HepG2 (cell line): ENCODE measurements around the gene FAF1. TPM values are rescaled to one million over a fixed set of nuclear protein-coding genes. Genes with fewer than 3 reads are reported as not detected.

Experiments
- AHDC1 ChIP-seq: sonication (generic); formaldehyde crosslinking; IDR thresholded peaks from 2 replicates; pipeline ENCODE4 v1.5.1; 2020; ENCODE audit warnings: mild to moderate bottlenecking, missing genetic modification reagents, borderline replicate concordance
- HOXA5 ChIP-seq: sonication (generic); formaldehyde crosslinking; IDR thresholded peaks from 2 replicates; pipeline ENCODE4 v1.4.0; 2020; ENCODE audit warnings: missing genetic modification reagents
- KLF12 ChIP-seq: sonication (generic); formaldehyde crosslinking; IDR thresholded peaks from 2 replicates; pipeline ENCODE4 v1.4.0; 2020; ENCODE audit warnings: missing genetic modification reagents, borderline replicate concordance
- MYPOP ChIP-seq: sonication (generic); formaldehyde crosslinking; IDR thresholded peaks from 2 replicates; pipeline ENCODE4 v1.8.1; 2023; ENCODE audit warnings: mild to moderate bottlenecking, moderate library complexity, missing genetic modification reagents
- NCOA5 ChIP-seq: sonication (generic); formaldehyde crosslinking; IDR thresholded peaks from 2 replicates; pipeline ENCODE4 v1.4.0; 2020; ENCODE audit warnings: missing genetic modification reagents
- PATZ1 ChIP-seq: sonication (generic); formaldehyde crosslinking; IDR thresholded peaks from 2 replicates; pipeline ENCODE4 v1.4.0; 2020; ENCODE audit warnings: missing genetic modification reagents
- SNAPC5 ChIP-seq: sonication (generic); formaldehyde crosslinking; IDR thresholded peaks from 2 replicates; pipeline ENCODE4 v1.8.1; 2023; ENCODE audit warnings: mild to moderate bottlenecking, missing genetic modification reagents, borderline replicate concordance
- SOX6 ChIP-seq, 2 experiments: fragments of 450-650 bp in 1 of 2; sonication (generic) in 1 of 2; formaldehyde crosslinking in 1 of 2; IDR thresholded peaks; 2 replicates each; pipeline versions ENCODE4 v1.4.0 to v1.6.1; 2017 to 2020; ENCODE audit warnings: antibody characterized with exemption in 1 of 2, mild to moderate bottlenecking in 1 of 2, missing genetic modification reagents in 1 of 2
- TBX2 ChIP-seq: sonication (generic); formaldehyde crosslinking; IDR thresholded peaks from 2 replicates; pipeline ENCODE4 v1.5.0; 2020; ENCODE audit warnings: missing genetic modification reagents, mild to moderate bottlenecking, borderline replicate concordance
- ZNF205 ChIP-seq: IDR thresholded peaks from 2 replicates; pipeline ENCODE4 v1.6.1; 2018; ENCODE audit warnings: missing biosample characterization, missing genetic modification reagents
- ZNF614 ChIP-seq: IDR thresholded peaks from 2 replicates; pipeline ENCODE4 v1.6.1; 2018; ENCODE audit warnings: missing biosample characterization, missing genetic modification reagents, inconsistent platforms, borderline replicate concordance
- ZNF678 ChIP-seq: sonication (generic); formaldehyde crosslinking; IDR thresholded peaks from 2 replicates; pipeline ENCODE4 v1.4.0; 2020; ENCODE audit warnings: mild to moderate bottlenecking, missing genetic modification reagents
- ZNF687 ChIP-seq: sonication (generic); formaldehyde crosslinking; IDR thresholded peaks from 2 replicates; pipeline ENCODE4 v1.5.1; 2020; ENCODE audit warnings: mild to moderate bottlenecking, missing genetic modification reagents, moderate library complexity
- ZNF788 ChIP-seq: sonication (generic); formaldehyde crosslinking; IDR thresholded peaks from 2 replicates; pipeline ENCODE4 v1.5.0; 2020; ENCODE audit warnings: mild to moderate bottlenecking, missing genetic modification reagents, borderline replicate concordance
- polyA plus RNA-seq, 8 experiments: library from polyadenylated mRNA; depleted of rRNA in 3 of 8; stranded (reverse) in 7 of 8; unstranded in 1 of 8; fragments of >200 nt; fragmentation: Illumina TruSeq in 4 of 8; extraction: Trizol in 4 of 8; gene quantifications; 2 replicates each; pipeline versions ENCODE4 v1.2.1 to v1.2.3, GENCODE V29; 2011 to 2016; ENCODE audit warnings: low read depth in 4 of 8, missing spikeins in 1 of 8, mixed read lengths in 1 of 8; ENCODE audit not compliant: insufficient read depth in 1 of 8
- total RNA-seq, 5 experiments: library from RNA; depleted of rRNA; stranded (reverse); fragments of >200 nt; fragmentation: Illumina TruSeq; extraction: Trizol; gene quantifications; 2 replicates each; pipeline ENCODE4 v1.2.3, GENCODE V29; 2016; ENCODE audit warnings: low read depth in 1 of 5

FAF1 gene
- total and polyA plus RNA-seq, 2 of the 13 experiments (the other 11 are each of a cell fraction or from before 2014, with no cell fraction given), result 19.4 to 63.3 TPM

DNA sequence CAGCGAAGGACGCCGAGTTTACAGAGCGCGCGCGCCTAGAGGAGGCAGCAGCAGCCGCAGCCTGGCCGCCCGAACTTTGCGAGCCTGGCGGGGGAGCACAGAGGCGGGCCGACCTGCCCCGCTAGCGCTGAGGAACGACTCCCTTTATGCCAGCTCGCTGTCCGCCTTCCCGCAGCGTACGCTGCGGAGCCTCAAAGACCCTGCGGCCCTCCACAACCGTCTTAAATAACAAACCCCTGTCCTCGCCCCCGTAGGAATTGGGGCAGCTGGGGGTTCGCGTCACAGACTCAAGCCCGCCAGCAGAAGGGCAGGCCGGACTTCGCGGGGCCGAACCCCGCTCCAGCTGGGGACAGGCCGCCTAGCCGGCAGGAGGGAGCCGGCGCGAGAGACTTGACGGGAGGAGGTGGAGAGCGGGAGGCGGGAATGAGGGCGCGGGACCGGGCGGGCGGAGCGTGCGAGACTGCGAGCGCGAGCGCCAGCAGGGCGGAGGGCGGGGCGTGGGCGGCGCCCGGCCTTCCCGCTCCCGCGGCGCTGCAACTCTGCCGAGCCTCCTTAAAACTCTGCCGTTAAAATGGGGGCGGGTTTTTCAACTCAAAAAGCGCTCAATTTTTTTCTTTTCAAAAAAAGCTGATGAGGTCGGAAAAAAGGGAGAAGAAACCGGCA lies 8.2 kb upstream of the FAF1 start (continued):
- no peak for TF ChIP-seq NCOA5 (CRISPR knock-in tag)
- peak; percentile 86 for TF ChIP-seq MYPOP (CRISPR knock-in tag)
- peak; percentile 78 for TF ChIP-seq ZNF788 (CRISPR knock-in tag)
- TF ChIP-seq ZNF678 (CRISPR knock-in tag), result no peak
- peak; percentile 71; the same call in 1 of the 2 replicates for TF ChIP-seq TBX2 (CRISPR knock-in tag)
- 0 out of 2 replicates have a peak, but pooled peaks have one; percentile 42 for TF ChIP-seq SNAPC5 (CRISPR knock-in tag)
- TF ChIP-seq SOX6 (IDR thresholded peaks at IDR 0.05), result no peak
- peak; percentile 58 for TF ChIP-seq SOX6 (CRISPR knock-in tag; IDR thresholded peaks at IDR 0.05)
- no peak for TF ChIP-seq HOXA5 (CRISPR knock-in tag)
- TF ChIP-seq ZNF687 (CRISPR knock-in tag), result peak; percentile 95
- 0 out of 2 replicates have a peak, but pooled peaks have one; percentile 44 for TF ChIP-seq ZNF205 (CRISPR knock-in tag)
- TF ChIP-seq PATZ1 (CRISPR knock-in tag), result peak; percentile 59
- TF ChIP-seq KLF12, result peak; percentile 72; the same call in 1 of the 2 replicates
- TF ChIP-seq ZNF614 (CRISPR knock-in tag), result no peak
- 0 out of 2 replicates have a peak, but pooled peaks have one; percentile 15 for TF ChIP-seq AHDC1 (CRISPR knock-in tag)
